PFSK-1 (cell line): ENCODE results near the gene SUN2.

Experiments used
- POLR2AphosphoS5 ChIP-seq: IDR thresholded peaks from 2 replicates; pipeline ENCODE4 v1.6.1; 2012; ENCODE audit warnings: low read depth, mild to moderate bottlenecking, control low read depth, low read length, moderate library complexity
- REST ChIP-seq, 2 experiments: IDR thresholded peaks; 2 replicates each; pipeline versions ENCODE4 v1.6.1 to v1.8.0; 2011 to 2012; ENCODE audit warnings: low read depth in 2 of 2, low read length in 2 of 2, control low read depth in 1 of 2, inconsistent platforms in 1 of 2, mild to moderate bottlenecking in 1 of 2, moderate library complexity in 1 of 2; ENCODE audit not compliant: insufficient read depth in 1 of 2
- TAF1 ChIP-seq: IDR thresholded peaks from 2 replicates; pipeline ENCODE4 v1.6.1; 2012; ENCODE audit warnings: low read length, control low read depth, borderline replicate concordance; ENCODE audit not compliant: insufficient read depth

- TF ChIP-seq POLR2AphosphoS5 = no peak
- TF ChIP-seq REST (IDR thresholded peaks at IDR 0.05; ENCODE audit: insufficient read depth in 1 of 2, low read depth in 2 of 2, low read length in 2 of 2) = no peak
- TF ChIP-seq TAF1 = no peak
Observed at GRCh38 chr22:38697425-38698089, 58.2 kb downstream of the SUN2 start.
